ENCODE data around the gene RNASE9.
"Not testable (repeated sequence)": the region's sequence is repeated elsewhere in the genome, so short reads cannot be mapped to it uniquely, and the experiment has no call there.

Gene RNASE9

DNA sequence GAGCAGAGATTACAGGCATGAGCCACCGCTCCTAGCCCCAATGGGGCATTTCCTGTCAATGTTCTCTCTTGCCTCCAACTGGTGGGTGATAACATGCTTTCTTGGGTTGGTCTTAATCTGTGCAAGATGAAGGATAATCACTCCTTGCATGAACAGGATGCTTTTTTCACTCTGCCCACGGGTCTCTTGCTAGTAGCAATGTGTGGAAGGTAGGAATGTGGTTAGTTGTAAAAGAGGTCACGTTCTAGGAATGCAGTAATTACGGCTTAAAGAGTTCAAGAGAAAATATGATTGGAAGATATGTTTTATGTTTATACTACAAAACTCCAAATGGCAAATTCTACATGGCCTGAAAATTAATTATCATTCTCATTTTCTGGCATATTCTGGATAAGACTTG is 45.0 kb downstream of the RNASE9 start:
- DNase-seq: no peak

DNA sequence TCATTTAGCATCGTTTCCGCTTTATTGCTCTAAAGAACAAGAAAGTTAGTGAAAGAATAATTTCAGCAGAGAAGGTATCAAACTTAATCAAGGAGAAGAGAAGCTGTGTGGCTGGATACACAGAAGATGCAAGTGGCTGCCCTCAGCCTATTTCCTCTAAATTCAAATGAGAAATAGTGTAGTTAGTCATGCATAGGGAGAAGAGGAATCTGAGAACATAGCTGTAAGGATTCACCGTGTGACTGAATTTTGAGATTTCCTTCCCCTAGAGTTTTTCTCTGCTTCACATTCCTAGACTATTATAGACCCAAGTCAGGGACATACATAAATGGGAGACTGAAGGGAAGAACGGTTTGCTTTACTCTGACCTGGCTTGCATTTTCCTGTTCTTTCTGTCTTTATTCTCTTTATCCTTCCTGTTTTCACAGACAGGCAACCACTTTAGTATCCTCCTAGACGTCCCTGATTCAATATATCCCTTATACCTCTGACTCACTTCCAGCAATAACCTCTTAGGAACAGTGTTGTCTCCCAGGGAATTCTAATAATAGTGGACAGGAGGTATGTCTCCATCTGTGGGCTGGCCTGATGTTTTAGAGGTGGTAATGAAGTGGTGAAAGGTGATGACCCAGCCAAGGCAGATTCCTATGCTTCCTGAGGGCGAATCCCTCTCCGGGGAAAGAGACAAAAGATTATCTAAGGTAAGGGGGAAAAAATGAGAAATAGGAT is 48.5 kb downstream of the RNASE9 start:
- no peak for DNase-seq

DNA sequence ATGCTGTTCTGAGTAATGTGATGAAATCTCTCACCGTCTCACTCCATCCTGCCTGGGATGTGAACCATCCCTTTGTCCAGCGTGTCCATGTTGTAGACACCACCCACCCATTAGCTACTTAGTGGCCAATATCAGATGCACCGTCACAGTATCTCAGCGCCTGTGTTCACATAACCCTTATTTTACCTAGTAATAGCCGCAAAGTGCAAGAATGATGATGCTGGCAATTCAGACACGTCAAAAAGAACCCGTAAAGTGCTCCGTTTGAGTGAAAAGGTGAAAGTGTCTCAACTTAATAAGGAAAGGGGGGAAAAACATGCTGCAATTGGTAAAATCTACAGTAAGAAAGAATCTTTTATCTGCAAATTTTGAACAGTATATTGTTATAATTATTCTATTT is 52.5 kb downstream of the RNASE9 start:
- no peak for DNase-seq

DNA sequence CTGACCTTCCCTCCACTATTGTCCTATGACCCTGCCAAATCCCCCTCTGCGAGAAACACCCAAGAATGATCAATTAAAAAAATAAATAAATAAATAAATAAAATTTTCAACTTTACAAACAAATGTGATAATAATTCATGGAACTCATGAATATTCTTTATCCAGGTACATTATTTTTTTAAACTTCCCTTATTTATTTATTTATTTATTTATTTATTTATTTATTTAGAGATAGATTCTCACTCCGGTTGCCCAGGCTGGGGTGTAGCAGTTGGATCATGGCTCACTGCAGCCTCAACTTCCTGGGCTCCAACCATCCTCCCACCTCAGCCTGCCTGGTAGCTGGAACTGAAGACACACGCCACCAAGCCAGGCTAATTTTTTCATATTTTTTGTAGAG is 53.3 kb downstream of the RNASE9 start:
- not testable (repeated sequence) for DNase-seq

DNA sequence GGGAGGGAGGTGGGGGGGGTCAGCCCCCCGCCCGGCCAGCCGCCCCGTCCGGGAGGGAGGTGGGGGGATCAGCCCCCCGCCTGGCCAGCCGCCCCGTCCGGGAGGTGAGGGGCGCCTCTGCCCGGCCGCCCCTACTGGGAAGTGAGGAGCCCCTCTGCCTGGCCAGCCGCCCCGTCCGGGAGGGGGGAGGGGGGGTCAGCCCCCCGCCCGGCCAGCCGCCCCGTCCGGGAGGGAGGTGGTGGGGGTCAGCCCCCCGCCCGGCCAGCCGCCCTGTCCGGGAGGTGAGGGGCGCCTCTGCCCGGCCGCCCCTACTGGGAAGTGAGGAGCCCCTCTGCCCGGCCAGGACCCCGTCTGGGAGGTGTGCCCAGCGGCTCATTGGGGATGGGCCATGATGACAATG is 54.1 kb downstream of the RNASE9 start:
- DNase-seq: not testable (repeated sequence)

DNA sequence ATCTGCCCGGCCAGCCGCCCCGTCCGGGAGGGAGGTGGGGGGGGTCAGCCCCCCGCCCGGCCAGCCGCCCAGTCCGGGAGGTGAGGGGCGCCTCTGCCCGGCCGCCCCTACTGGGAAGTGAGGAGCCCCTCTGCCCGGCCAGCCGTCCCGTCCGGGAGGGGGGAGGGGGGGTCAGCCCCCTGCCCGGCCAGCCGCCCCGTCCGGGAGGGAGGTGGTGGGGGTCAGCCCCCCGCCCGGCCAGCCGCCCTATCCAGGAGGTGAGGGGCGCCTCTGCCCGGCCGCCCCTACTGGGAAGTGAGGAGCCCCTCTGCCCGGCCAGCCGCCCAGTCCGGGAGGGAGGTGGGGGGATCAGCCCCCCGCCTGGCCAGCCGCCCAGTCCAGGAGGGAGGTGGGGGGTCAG is 54.6 kb downstream of the RNASE9 start:
- DNase-seq: not testable (repeated sequence)

All from HCEC 1CT (cell line).